Cardiac septum (tissue), 1 donor: ENCODE results near the gene RDH16. TPM values are rescaled to one million over a fixed set of nuclear protein-coding genes. Genes with fewer than 3 reads are reported as not detected.
"Not testable (repeated sequence)": the region's sequence is repeated elsewhere in the genome, so short reads cannot be mapped to it uniquely, and the experiment has no call there.

Experiments used
- DNase-seq: peaks from one replicate; pipeline ENCODE4 v3.0.0-alpha.2; 2020; ENCODE audit warnings: low spot score
- intact Hi-C: fragments of 100-400 bp; cut with DNase I; formaldehyde crosslinking; loops from one replicate; pipeline ENCODE4 v1.14.0; 2022
- total RNA-seq: library from RNA; stranded (reverse); fragmentation: NEBNext Ultra II Directional; extraction: Animal tissue kit (Norgen Biotek cat#: 25700); gene quantifications from one replicate; pipeline ENCODE4 v1.2.1, GENCODE V29; 2021
- donor health status: DM: no; HTN: no; CAD: no.

Gene RDH16
- total RNA-seq, 1 donor from 2014 or later: 0.22 TPM

DNA sequence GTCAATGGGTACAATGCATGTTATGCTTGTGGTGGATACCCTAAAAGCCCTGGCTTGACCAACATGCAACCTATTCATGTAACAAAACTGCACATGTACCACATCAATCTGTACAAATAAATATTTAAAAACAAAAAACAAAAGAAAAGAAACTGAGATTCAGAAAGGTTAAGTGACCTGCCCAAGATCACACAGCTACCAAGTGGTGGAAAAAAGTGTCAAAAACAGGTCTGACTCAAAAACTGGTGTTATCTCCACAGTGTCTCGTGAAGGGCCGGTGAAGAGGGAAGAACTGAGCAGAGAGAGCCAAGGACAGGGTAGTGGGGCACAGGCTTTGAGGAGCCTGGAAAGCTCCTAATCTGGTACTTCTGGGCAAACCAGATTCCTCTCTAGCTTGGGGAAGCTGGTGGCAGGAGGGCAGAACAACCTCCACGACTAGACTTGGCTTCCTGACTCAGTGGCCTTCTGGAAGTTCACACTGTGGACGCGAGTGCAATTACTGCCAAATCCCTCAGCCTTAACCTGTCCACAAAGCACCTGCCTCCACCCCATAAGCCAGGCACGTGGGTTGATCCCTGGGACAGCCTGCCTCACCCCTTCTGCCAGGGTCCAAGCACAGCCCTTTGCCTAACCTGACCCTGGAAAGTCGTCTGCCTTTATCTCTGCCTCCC lies 33.4 kb upstream of the RDH16 start:
- intact Hi-C loops: no loop called here
- DNase-seq: no peak

DNA sequence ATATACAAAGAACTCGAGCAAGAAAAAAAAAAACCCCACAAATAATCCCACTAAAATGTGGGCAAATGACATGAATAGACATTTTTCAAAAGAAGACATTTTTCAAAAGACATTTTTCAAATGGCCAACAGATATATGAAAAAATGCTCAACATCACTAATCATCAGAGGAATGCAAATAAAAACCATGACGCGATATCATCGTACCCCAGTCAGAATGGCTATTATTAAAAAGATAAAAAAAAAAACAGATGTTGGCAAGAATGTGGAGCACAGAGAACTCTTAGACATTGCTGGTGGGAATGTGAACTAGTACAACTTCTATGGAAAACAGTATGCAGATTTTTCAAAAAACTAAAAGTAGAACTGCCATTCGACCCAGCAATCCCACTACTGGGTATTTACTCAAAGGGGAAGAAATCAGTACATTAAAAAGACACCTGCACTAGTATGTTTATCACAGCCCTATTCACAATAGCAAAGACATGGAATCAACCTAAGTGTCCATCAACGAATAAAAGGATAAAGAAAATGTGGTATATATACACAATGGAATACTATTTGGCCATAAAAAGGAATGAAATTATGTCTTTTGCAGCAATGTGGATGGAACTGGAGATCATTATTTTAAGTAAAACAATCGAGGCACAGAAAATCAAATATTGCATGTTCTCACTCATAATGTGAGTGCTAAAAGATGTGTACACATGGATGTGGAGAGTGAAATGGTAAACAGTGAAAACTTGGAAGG lies 32.6 kb upstream of the RDH16 start:
- no peak for DNase-seq
- intact Hi-C loops: loop anchor here (5.0 kb wide), 1 partner anchor 148 kb away; no protein-coding TSS in a partner anchor

DNA sequence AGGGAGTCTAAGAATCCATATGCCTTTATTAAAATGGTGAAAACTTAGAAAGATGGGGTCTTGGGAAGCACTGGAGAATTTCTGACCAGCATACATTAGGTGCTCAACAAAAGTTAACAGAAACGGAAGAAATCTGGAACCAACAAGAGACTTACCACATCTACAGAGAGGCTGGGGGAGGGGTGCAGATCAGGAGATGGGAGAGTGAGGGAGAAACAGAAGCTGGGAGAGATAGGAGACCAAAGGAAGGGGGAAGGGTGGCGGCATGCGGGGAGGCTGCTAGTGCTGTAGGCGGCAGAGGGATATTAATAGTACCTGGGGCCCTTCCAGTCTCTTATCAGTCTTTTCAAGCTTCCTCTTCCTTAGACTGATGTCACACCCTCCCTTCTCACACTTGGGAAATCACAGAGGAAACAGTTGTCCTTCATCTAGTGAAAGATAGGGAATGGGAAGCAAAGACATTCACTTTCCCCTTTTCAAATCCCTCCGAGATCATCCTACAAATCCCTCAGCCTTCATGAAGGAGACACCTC lies 30.9 kb upstream of the RDH16 start:
- intact Hi-C loops: loop anchor here (5.0 kb wide), 1 partner anchor 146 kb away; no protein-coding TSS in a partner anchor
- no peak for DNase-seq

DNA sequence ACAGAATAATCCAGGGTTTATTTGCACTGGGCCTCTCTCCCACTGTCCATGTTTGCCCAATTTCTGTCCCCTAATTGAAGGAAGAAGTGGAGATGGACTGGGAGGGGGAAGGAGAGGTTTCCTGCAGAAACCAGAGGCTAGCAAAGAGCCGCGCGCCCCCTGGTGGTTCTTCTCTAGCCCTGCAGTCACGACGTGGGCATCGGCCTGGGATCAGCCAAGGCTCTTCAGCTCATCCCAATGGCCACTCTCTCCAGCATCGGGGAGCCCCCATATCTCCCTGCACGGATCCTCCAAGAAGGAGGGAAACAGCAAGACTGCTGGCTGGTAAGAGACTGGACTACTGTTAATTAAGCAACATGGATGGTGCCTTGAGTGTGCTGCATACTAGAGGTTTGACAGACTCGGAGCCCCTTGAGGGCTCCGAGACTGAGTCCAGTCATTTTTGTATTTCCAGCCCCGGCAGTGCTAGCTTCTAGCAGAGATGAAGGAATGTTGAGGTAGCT lies 30.2 kb upstream of the RDH16 start:
- intact Hi-C loops: loop anchor here (2.0 to 5.0 kb wide), 2 partner anchors 145 to 225 kb away; partner anchors contain the start of gene HSD17B6
- DNase-seq: peak; percentile 88

DNA sequence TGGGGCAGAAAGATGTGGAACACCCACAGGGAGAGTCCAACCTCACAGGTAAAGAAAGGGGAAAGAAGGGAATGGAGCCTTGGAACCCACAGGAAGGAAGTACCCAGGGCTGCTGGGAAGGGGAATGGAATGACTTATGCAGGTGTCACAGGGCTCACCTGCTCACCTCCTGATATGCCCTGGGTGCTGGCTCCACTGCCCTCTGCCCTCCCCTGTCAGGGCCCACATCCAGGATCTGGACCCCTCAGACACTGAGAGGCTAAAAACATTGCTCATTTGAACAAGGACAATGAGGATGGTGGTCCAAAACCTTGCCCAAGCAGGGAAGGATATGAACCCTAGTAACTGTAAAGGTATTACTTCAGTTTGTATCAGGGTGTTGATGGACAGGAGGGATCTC lies 29.6 kb upstream of the RDH16 start:
- intact Hi-C loops: loop anchor here (2.0 to 5.0 kb wide), 2 partner anchors 145 to 224 kb away; partner anchors contain the start of gene HSD17B6
- DNase-seq: no peak

DNA sequence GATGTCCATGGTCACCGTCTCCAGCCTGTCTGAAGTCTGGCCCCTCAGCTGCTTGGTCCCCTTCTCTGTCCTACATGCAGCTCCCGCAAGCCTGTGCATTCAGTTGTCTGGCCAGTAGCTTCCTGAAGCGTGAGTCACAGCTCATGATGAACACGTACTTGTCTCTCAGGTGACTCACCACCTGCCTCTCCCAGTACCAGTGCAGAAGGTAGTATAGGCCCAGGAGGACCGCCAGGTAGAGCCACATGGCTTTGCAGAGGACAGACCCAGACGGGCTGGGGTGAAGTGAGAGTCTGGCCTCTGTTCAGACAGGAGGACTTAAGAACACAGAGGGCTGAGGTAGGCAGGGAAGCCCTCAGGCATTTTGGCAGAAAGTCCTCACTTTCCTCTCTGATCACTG lies 28.3 kb upstream of the RDH16 start:
- intact Hi-C loops: loop anchor here (2.0 to 5.0 kb wide), 2 partner anchors 143 to 223 kb away; partner anchors contain the start of gene HSD17B6
- DNase-seq: not testable (repeated sequence)

DNA sequence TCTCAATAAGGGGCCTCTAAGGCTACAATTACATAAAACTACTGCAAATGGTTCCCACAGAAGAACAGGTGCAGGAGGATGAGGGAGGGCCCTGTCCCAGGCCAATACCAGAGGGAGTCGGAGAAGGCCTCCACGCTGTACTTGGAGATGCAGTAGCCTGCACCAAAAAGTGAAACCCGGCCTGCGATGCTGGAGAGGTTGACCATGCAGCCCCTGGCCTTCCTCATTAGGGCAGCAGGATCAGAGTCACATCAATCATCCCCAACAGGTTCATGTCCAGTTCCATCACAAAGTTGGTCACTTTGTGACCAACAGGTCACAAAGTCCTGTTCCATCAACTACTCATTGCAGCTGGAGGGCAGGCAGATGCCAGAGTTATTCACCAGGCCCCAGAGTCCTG lies 26.0 kb upstream of the RDH16 start:
- DNase-seq: no peak
- intact Hi-C loops: no loop called here

DNA sequence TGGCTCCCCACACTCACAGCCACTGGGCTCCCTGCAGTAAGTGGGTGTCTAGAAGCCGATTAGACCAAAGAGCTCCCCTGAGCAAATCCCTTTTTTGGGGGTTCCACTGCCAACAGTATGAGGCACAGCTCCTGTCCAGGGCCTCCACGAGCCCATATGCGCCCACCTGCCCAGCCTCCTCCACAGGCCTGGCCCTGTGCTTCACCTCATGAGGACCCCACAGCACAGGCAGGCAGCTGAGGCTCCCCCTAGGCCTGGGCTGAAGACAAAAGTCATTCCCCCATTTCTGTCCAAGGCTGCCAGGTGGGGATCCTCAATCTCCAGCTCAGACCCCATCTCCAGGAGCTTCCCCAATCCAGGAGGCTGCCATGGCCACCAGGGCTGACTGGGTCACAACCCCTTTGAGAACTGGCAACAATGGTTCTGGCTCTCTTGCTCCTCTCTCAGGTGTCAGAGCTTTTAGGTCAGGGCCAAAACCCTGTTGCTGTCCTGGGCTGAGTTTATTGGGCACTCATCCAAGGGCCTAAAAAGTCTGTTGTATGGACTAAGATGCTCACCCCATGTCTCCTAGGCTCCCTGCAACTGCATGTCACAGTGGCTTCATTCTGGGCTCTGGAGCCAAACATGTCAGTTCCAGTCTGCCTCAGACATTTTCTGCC lies 25.3 kb upstream of the RDH16 start:
- DNase-seq, intact Hi-C loops: not testable (repeated sequence)

DNA sequence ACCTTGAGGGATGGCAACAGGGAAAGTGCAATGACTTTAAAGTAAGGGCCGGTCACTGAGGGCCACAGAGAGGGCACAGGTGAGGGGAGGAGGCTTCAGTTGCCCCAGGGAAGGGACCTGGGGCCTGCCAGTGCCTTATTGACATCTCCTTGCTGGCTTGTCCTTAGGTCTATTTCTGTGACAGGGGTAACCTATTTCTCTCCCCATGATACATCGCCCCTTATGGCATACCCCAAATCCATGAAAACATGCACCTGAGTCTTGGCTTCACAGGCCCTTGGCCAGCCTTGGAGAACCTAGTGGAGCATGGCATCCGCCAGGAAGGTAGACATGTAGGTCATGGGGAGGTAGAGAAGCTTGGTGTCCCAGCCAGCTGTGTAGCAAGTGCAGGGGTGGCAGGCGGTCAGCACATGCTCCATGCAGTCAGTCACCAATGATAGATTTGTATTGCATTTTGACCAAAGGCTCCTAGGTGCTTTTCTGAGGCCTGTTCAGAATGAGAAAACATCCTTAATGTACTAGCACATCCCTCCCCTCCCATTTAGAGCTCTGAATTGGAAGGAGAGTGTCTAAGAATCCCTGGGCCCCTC lies 23.6 kb upstream of the RDH16 start:
- intact Hi-C loops: no loop called here
- no peak for DNase-seq

DNA sequence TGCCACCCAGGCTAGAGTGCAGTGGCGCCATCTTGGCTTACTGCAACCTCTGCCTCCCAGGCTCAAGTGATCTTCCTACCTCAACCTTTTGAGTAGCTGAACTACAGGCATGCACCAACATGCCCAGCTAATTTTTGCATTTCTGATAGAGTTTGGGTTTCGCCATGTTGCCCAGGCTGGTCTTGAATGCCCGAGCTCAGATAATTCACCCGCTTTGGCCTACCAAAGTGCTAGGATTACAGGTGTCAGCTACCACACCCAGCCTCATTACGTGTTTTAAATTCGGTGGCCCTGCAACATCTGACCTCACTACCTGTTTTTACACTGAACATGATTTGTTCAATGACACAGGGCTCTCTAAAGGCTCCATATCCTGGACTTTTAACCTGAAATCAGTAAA lies 22.9 kb upstream of the RDH16 start:
- no peak for DNase-seq
- intact Hi-C loops: no loop called here

DNA sequence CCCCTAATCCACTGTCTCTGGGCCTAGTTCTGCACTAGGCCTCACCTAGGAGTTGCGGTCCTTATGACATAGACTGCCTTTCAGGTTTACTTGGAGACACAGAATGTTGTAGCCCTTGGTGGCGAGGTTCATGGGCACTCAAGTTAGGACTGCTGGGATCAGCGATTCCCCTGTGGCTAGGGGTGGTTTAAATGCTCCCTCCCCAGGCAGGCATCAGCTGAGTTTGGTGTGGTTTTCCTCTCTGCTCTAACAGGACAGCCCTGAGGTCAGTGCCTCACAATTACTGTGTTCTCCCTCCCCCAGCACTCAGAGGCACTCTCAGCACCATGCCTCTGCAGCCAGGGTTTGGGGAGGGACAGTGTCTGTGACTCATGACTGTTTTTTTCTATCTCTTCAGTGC lies 22.2 kb upstream of the RDH16 start:
- DNase-seq: no peak
- intact Hi-C loops: no loop called here

DNA sequence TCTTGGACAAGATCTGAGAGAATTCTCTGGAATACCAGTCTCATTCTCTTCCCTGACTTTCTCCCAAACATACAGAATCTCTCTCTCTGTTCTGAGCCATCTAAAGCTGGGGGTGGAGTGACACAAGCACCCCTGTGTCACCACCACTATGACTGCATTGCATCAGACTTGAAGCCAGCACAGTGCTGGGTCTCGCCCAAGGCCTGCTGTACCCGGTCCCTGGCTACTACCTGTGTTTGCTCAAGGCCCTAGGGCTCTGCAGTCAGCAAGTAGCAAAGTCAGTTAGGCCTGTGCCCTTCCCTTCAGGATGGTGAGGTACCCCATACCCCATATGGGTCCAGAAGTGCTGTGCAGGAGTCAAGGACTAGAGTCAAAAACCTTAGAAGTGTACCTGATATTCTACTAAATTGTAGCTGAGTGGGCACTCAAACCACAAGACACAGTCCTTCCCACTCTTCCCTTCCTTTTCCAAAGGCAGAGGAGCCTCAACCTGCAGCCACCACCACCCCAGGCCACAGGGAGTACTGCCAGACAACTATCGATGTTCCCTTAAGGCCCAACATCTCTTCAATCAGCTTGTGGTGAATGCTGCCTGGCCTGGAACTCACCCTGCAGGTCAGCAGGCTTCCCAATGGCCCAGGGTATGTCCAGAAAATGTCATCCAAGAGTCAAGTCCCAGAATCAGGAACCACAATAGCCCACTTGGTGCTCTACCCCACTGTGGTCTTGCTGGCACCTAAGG lies 21.2 kb upstream of the RDH16 start:
- no peak for DNase-seq
- intact Hi-C loops: no loop called here

DNA sequence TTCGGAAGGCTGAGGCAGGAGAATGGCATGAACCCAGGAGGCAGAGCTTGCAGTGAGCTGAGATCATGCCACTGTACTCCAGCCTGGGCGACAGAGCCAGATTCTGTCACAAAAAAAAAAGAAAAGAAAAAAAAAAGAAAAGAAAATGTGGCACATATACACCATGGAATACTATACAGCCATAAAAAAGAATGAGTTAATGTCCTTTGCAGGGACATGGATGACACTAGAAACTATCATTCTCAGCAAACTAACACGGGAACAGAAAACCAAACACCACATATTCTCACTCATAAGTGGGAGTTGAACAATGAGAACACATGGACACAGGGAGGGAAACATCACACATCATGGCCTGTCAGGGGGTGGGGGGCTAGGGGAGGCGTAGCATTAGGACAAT lies 20.0 kb upstream of the RDH16 start:
- intact Hi-C loops, DNase-seq: not testable (repeated sequence)

DNA sequence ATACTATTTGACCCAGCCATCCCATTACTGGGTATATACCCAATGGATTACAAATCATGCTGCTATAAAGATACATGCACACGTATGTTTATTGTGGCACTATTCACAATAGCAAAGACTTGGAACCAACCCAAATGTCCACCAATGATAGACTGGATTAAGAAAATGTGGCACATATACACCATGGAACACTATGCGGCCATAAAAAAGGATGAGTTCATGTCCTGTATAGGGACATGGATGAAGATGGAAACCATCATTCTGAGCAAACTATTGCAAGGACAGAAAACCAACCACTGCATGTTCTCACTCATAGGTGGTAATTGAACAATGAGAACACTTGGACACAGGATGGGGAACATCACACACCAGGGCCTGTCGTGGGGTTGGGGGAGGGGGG lies 16.8 kb upstream of the RDH16 start:
- intact Hi-C loops, DNase-seq: not testable (repeated sequence)

DNA sequence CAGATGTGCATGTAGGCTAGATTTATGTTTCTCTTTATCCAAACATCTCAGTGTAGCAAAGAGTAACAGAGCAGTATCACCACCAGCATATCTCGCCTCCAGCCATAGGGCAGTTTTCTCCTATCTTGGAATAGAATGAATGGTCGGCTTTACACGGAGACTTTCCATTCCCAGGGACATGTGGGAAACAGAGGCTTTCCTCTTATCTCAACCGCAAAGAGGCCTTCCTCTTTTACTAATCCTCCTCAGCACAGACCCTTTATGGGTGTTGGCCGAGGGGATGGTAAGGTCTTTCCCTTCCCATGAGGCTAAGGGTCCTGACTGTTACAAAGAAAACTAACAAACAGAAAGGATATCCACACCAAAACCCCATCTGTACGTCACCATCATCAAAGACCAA lies 11.5 kb upstream of the RDH16 start:
- intact Hi-C loops: not testable (repeated sequence)

DNA sequence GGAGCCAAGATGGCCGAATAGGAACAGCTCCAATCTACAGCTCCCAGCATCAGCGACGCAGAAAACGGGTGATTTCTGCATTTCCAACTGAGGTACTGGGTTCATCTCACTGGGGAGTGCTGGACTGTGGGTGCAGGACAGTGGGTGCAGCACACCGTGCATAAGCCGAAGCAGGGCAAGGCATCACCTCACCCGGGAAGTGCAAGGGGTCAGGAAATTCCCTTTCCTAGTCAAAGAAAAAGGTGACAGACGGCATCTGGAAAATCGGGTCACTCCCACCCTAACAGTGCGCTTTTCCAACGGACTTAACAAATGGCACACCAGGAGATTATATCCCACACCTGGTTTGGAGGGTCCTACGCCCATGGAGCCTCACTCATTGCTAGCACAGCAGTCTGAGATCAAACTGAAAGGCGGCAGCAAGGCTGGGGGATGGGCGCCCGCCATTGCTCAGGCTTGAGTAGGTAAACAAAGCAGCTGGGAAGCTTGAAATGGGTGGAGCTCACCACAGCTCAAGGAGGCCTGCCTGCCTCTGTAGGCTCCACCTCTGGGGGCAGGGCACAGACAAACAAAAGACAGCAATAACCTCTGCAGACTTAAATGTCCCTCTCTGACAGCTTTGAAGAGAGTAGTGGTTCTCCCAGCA lies 8.7 kb upstream of the RDH16 start:
- intact Hi-C loops: not testable (repeated sequence)

More for the DNA sequence above, 11.5 kb upstream of the RDH16 start:
- DNase-seq: not testable (repeated sequence)

DNA sequence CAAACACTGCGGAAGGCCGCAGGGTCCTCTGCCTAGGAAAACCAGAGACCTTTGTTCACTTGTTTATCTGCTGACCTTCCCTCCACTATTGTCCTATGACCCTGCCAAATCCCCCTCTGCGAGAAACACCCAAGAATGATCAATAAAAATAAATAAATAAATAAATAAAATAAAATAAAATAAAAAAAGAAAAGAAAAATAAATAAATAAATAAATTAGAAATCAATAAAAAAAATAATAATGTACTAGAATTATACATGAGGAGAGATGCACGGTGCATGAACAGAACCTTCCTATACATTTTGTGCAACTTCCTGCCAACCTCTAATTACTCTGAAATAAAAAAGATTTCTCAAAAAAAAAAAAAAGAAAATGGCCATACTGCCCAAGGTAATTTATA lies 7.7 kb upstream of the RDH16 start:
- intact Hi-C loops, DNase-seq: not testable (repeated sequence)

More for the DNA sequence above, 8.7 kb upstream of the RDH16 start:
- not testable (repeated sequence) for DNase-seq

DNA sequence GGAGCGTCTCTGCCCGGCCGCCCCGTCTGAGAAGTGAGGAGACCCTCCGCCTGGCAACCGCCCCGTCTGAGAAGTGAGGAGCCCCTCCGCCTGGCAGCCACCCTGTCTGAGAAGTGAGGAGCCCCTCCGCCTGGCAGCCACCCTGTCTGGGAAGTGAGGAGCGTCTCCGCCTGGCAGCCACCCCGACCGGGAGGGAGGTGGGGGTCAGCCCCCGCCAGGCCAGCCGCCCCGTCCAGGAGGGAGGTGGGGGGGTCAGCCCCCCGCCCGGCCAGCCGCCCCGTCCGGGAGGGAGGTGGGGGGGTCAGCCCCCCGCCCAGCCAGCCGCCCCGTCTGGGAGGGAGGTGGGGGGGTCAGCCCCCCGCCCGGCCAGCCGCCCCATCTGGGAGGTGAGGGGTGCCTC lies 6.1 kb upstream of the RDH16 start:
- intact Hi-C loops, DNase-seq: not testable (repeated sequence)
